ENCODE measurements around the gene HIPK2. TPM values are rescaled to one million over a fixed set of nuclear protein-coding genes. Genes with fewer than 3 reads are reported as not detected.

Gene HIPK2
- total and polyA plus RNA-seq, 12 donors, result 19.7 to 203 (median 127) TPM

DNA sequence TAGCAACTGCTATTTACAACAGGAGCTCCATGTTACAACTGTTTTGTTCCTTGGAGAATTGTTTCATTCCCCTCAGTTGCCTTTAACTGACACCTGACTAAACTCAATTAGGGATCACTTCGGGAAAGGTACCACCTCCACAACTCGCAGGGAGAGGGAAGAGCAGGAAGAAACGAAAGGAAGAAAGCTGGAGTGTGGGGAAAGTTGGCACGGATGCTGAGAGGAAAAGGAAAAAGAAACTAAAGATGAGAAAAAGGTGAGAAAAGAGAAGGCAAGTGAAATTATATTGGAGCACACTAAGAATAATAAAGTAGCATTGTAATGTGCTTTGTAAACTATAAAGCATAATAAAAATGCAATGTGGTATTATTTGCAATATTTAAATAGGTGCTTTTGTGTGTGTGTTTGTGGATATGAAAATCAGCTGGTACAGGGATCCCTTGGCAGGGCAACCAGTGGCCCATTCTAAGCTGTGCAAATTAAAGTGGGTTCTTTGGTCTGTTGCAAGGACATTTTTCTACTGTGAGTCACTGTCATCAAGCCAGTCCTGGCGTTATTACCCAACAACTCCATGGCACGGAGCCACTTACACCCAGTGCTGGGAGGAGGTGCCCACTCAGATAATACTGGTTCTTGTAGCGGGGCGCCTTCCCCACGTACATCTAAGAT lies 45.9 kb downstream of the HIPK2 start:
- peak; percentile 36 to 82 (median 76) for ATAC-seq
- no peaks in the 10 kb centered on the region for H3K9me3 ChIP-seq
- H3K27me3 ChIP-seq, result no peaks in the 10 kb centered on the region
- no peak overlapping the region for H3K4me3 ChIP-seq
- H3K27ac ChIP-seq, result peak overlapping the region; percentile 81 to 92 (median 90)
- intact Hi-C loops (cut with DNase I), result loop anchor here in 4 of 10 donors (5.0 kb wide), 3 partner anchors 45 to 85 kb away; partner anchors contain the start of gene HIPK2 (in 2 of the 4)
- TF ChIP-seq, protein P1, sequence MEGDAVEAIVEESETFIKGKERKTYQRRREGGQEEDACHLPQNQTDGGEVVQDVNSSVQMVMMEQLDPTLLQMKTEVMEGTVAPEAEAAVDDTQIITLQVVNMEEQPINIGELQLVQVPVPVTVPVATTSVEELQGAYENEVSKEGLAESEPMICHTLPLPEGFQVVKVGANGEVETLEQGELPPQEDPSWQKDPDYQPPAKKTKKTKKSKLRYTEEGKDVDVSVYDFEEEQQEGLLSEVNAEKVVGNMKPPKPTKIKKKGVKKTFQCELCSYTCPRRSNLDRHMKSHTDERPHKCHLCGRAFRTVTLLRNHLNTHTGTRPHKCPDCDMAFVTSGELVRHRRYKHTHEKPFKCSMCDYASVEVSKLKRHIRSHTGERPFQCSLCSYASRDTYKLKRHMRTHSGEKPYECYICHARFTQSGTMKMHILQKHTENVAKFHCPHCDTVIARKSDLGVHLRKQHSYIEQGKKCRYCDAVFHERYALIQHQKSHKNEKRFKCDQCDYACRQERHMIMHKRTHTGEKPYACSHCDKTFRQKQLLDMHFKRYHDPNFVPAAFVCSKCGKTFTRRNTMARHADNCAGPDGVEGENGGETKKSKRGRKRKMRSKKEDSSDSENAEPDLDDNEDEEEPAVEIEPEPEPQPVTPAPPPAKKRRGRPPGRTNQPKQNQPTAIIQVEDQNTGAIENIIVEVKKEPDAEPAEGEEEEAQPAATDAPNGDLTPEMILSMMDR (IDR thresholded peaks at IDR 0.05), result no peak
- H3K4me1 ChIP-seq, result peaks cover 35 to 91% (median 86%) of the 10 kb centered on the region in 9 donors
- H3K36me3 ChIP-seq, result no peaks in the 10 kb centered on the region
- peak; percentile 76 to 85 for DNase-seq
- WGBS, 2 donors, result 30 to 34% methylated on average over 9 of the region's 9 CpGs

DNA sequence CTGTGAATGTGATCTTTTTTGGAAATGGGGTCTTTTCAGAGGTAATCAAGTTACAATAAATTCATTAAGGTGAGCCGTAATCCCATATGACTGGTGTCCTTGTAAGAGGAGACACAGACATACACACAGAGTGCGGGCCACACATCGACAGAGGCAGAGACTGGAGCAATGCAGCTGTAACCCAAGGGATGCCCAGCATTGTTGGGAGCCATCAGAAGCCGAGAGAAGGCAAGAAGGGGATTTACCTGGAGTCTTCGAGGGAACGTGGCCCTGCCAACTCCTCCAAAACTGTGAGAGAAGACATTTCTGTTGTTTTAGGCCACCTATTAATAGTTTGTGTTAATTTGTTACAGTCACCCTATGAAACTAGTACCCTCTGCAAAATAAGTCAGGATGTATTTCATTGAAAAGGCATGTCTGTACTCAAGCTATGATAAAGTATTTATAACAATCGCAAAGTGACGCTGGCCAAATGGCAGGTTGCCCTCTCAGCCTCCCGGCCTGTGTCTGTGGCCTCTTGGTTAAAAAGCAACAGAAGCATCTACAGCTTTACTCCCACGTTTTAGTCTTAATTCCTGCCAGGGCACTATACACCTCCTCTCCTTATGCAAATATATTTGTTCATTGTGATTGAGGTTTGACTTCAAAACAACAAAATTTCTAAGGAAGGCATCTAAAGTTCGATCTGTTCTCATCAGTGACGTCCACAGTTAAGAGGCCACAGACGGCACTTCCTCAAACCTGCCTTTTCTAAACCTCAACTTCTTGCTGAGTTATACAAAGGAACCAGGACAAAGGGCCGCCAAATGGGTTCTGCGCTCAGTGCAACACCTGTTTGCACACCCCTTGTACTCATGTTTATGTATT lies 46.8 kb downstream of the HIPK2 start:
- no peaks in the 10 kb centered on the region for H3K27me3 ChIP-seq
- no peaks in the 10 kb centered on the region for H3K9me3 ChIP-seq
- 36% methylated on average over 15 of the region's 15 CpGs for WGBS, 2 donors
- peak overlapping the region in 1 of 10 donors; percentile 2 for H3K4me3 ChIP-seq
- peak; percentile 72 to 81 for DNase-seq
- no peaks in the 10 kb centered on the region for H3K36me3 ChIP-seq
- ATAC-seq, result peak; percentile 9 to 72 (median 54)
- H3K27ac ChIP-seq, result peak overlapping the region; percentile 81 to 92 (median 90)
- H3K4me1 ChIP-seq, result peaks cover 34 to 91% (median 86%) of the 10 kb centered on the region in 9 donors
- intact Hi-C loops (cut with DNase I), result loop anchor here in 4 of 10 donors (5.0 kb wide), 3 partner anchors 46 to 84 kb away; partner anchors contain the start of gene HIPK2 (in 2 of the 4)
- TF ChIP-seq, protein P1 (IDR thresholded peaks at IDR 0.05), result no peak

DNA sequence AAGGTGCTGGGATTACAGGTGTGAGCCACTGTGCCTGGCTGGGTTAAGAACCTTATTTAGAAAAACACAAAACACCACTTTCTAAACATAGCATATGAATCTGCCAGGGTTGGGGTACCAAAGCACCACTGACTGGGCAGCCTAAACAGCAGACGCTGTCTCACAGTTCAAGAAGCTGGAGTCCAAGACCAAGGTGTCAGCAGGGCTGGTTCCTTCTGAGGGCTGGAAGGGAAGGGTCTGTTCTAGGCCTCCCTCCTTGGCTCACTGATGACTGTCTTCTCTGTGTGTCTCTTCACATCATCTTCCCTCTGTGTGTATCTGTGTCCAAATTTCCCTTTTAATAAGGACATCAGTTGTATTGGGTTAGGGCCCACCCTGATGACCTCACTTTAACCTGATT lies 49.6 kb downstream of the HIPK2 start:
- Histone ChIP-seq H3K36me3 (no peaks in the 10 kb centered on the region), H3K27ac (peak overlapping the region; percentile 1 to 92 (median 56)), H3K4me3 (no peak overlapping the region), H3K9me3 (no peaks in the 10 kb centered on the region), H3K27me3 (no peaks in the 10 kb centered on the region), H3K4me1 (peaks cover 20 to 88% (median 81%) of the 10 kb centered on the region in 9 donors)
- intact Hi-C loops (cut with DNase I), result loop anchor here in 3 of 10 donors (2.0 to 10.0 kb wide), 2 partner anchors 47 kb away; partner anchors contain the start of gene HIPK2 (in 2 of the 3)
- 97 to 100% methylated on average over 1 of the region's 1 CpG for WGBS, 2 donors
- DNase-seq, result no peak
- ATAC-seq, result no peak
- TF ChIP-seq, protein P1 (IDR thresholded peaks at IDR 0.05), result no peak

DNA sequence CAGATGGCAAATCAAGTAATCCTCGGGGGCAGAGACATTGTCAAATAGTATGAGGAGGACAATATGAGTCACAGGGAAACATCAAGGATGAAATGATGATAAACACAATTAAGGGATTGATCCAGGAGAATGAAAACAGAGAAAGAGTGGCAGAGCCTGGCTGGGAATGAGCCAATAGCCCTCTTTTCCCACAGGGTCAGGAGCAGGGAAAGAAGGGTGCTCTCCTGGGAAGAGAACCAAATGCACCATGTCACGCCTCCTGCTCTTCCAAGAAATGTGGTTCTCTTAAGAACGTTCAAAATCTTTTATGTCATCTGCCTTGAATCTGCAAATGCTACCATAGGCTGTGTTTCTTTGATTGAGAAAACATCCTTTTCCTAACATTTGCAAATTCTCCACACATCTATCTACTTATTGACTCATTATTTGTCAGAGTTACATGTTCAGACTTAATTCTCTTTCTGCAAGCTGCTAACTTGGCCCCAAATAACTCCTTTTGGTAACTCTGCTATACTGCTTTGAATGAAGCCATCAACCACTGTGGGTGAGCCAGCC lies 50.6 kb downstream of the HIPK2 start:
- ATAC-seq (peak in 1 of 8 donors; percentile 6), DNase-seq (no peak)
- Histone ChIP-seq H3K9me3 (no peaks in the 10 kb centered on the region), H3K36me3 (no peaks in the 10 kb centered on the region), H3K27me3 (no peaks in the 10 kb centered on the region), H3K27ac (peak overlapping the region in 9 of 10 donors; percentile 42 to 92 (median 61)), H3K4me1 (peaks cover 19 to 89% (median 84%) of the 10 kb centered on the region in 9 donors), H3K4me3 (no peak overlapping the region)
- TF ChIP-seq, protein P1 (IDR thresholded peaks at IDR 0.05), result no peak
- intact Hi-C loops (cut with DNase I), result loop anchor here in 2 of 10 donors (10.0 kb wide), 1 partner anchor 48 kb away; the partner anchor contains the start of gene HIPK2 (in 2 of the 2)
- WGBS, 2 donors, result 56 to 61% methylated on average over 3 of the region's 3 CpGs
